Uterus (tissue), 2 donors: ENCODE data around the gene ASTN2.

Experiments used
- CTCF ChIP-seq, 4 experiments: fragments of 200-600 bp in 2 of 4; fragments of 450-650 bp in 2 of 4; sonication (generic) in 2 of 4; IDR thresholded peaks; one replicate each; pipeline ENCODE4 v1.5.1; 2016 to 2019; ENCODE audit warnings: antibody characterized with exemption in 4 of 4, mild to moderate bottlenecking in 2 of 4, moderate library complexity in 1 of 4
- POLR2A ChIP-seq, 2 donors: fragments of 450-650 bp; IDR thresholded peaks; one replicate each; pipeline ENCODE4 v1.6.1; 2016; ENCODE audit warnings: antibody characterized with exemption in 2 of 2, mild to moderate bottlenecking in 1 of 2, moderate library complexity in 1 of 2

- TF ChIP-seq CTCF (IDR thresholded peaks at IDR 0.05) (no peak), POLR2A (IDR thresholded peaks at IDR 0.05) (no peak)
These were observed 510.7 kb downstream of the ASTN2 start for GRCh38 chr9:116904165-116904564.
